GM04504 (cell line): Measurements from ENCODE around the gene HEXIM1.
"Not testable (repeated sequence)": the region's sequence is repeated elsewhere in the genome, so short reads cannot be mapped to it uniquely, and the experiment has no call there.

ENCODE experiments used
- DNase-seq: peaks from one replicate; pipeline ENCODE4 v3.0.0-alpha.2; 2012; ENCODE audit warnings: low read depth

HEXIM1 gene

DNA sequence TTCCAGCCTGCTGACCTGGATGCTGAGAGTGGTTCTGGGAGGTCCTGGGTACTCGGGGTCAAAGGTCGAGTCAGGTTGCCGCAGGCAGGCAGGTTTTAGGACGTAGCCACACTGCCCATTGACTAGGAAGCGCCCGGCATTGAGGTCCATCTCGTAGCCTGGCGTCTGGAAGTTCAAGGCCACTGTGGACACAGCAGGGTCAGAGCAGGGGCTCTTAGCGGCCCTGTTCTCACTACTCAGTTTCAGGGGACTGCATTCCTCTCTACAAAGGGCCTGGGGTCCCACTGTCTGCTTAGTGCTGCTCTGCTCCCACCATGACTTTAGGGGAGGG is 34.9 kb upstream of the HEXIM1 start:
- DNase-seq = no peak

DNA sequence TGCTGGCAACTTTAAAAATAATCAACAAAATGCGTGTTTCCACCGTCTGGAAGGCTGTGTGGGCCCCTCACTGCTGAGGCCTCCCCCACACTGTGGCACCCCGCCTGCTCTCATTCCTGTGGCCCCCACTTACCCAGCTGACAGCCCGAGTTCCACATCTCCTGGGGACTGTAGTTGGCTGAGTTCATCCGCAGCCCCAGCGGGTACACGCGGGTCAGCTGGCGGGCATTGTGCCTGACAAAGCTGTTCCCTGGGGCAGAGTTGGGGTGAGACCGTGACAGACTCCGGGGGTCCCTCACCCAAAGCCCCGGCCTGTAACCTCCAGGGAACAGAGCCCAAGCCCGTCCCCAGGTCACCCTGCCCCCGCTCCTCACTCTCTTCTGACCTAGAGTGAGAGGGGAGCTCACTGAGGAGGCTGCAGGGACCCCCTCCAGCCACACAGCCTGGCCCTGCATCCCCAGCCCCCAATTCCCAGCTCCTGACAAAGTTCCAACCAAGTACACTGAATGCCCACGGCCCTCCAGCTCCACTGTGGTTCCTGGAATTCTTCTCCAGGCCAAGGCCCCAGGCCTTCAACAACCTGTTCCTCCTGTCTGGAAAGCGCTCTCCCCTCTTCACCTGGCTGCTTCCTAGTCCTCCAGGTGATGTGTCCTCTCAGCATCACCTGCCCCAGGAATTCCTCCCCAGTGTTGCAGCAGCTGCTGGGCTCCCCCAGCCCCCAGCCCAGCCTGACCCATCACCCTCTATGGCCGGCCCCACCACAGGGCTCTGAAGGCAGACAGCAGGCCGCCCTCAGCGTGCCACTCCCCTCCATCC is 34.0 kb upstream of the HEXIM1 start:
- DNase-seq = no peak

DNA sequence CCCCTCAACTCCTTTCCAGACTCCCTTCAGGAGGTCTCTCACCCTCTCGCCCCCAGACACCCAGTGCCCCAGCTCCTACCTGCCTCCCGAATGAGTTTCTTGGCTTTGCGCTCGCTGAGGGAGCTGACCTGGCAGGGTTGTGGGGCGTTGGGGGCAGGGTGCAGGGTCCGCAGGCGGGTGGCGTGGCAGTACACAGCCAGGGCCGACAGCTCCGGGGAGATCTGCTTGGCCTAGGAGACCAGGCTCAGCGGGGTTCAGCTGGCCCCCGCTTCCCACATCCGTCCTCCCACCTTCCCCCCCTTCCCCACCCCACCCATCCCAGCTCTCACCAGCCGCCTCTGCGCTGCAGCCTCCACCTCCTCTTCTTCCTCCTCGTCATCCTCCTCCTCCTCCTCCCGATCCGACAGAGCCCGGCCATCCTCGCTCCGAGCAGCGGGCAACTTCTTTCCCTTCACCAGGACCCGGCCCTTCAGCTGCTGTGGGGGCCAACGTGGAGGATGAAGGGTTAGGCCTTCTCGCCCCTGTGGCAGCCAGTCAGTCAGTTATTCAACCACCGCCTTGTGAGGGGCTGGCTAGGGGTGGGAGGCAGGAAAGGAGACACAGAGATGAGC is 33.2 kb upstream of the HEXIM1 start:
- no peak for DNase-seq

DNA sequence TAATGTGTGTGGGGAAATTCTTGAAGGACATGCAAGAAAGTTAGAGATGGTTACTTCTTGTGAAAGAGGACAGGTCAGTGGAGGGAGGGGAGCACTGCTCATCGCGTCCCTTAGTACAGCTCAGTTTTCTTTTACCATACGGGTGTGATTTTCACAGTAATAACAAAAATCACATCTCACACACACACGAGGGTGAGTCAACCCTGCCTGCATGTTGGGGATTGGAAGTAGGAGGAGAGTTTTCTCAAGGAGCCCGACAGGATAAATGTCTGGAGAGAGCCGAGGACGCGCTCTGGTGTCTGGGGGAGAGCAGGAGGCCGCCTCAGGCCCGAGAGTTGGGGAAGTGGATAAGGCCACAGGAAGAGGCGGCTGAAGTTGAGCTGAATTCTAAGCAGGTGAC is 32.4 kb upstream of the HEXIM1 start:
- no peak for DNase-seq

DNA sequence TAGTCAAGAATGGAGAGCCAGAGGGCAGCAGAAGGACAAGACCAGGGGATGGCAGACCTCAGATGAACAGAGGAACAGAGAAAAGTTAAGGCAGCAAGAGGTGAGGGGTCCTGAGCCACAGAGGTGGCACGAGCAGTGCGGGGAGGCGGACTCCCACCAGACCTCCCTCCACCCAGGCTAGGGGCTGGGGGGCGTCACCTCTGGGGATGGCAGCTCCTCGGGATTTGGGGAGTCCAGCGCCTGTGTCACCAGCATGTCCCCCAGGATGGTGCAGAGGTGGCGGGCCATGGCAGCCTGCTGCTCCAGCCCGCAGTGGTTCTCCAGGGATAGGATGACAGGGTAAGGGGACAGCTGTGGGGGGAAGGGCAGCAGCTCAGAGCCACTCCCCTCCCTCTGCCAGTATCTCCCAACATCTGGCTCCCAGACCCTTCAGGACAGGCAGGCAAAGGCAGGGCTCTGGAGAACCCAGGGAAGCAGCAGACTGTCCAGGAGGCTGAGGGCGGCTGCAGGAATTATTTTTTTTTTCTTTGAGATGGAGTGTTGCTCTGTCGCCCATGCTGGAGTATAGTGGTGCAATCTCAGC is 31.8 kb upstream of the HEXIM1 start:
- DNase-seq = no peak

GRCh38 chr17:45117334-45117733 is 30.9 kb upstream of the HEXIM1 start:
- DNase-seq = no peak

GRCh38 chr17:45117848-45118646 is 30.2 kb upstream of the HEXIM1 start:
- DNase-seq = no peak

- no peak for DNase-seq
Measured at GRCh38 chr17:45118691-45119090, 29.6 kb upstream of the HEXIM1 start.

GRCh38 chr17:45119964-45120363 is 28.3 kb upstream of the HEXIM1 start:
- DNase-seq = no peak

GRCh38 chr17:45120558-45120957 is 27.7 kb upstream of the HEXIM1 start:
- no peak for DNase-seq

GRCh38 chr17:45121055-45121454 is 27.2 kb upstream of the HEXIM1 start:
- DNase-seq = no peak

DNA sequence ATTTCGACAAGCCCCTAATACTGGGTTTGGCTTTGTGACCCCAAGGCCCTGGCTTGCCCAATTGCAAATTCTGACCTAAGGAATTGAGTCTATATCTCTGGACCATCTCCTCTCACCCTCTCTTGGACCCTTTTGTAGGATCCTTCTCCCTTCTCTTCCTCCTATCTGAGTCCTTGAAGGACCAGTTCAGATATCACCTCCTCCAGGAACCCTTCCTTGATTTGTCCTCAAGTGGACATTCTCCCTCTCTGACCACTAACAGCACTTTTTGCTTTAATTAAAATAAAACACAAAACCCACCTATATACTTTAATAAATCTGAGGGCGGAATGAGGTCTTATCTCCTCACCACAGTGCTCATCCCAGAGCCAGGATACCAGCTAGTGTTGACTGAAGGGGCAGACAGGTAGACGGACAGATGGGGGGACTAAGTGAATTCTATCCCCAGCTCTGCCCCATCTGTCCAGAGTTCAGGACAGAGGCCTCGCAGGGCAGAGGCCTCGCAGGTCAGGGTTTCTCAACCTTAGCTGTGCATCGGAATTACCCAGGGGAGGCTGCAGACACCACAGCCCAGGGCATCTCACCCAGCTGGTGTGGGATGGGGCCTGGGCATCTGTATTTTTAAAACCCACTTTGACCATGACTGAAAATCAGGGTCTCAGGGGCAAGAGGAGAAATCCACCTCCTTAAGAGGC is 25.1 kb upstream of the HEXIM1 start:
- DNase-seq = no peak

- peak; percentile 76 for DNase-seq
Measured at GRCh38 chr17:45123930-45124796, 24.1 kb upstream of the HEXIM1 start.

DNA sequence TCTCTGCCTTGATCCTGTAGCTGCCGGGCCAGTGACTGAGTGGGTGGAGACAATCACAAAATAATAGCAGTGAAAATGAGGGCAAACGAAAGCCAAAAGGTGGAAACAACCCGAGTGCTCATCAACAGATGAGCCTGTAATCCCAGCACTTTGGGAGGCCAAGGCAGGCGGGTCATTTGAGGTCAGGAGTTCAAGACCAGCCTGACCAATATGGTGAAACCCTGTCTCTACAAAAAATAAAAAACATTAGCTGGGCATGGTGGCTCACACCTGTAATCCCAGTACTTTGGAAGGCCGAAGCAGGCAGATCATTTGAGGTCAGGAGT is 23.5 kb upstream of the HEXIM1 start:
- not testable (repeated sequence) for DNase-seq

GRCh38 chr17:45125509-45125908 is 22.8 kb upstream of the HEXIM1 start:
- DNase-seq = no peak

- no peak for DNase-seq
Measured at GRCh38 chr17:45127207-45127547, 21.1 kb upstream of the HEXIM1 start.

DNA sequence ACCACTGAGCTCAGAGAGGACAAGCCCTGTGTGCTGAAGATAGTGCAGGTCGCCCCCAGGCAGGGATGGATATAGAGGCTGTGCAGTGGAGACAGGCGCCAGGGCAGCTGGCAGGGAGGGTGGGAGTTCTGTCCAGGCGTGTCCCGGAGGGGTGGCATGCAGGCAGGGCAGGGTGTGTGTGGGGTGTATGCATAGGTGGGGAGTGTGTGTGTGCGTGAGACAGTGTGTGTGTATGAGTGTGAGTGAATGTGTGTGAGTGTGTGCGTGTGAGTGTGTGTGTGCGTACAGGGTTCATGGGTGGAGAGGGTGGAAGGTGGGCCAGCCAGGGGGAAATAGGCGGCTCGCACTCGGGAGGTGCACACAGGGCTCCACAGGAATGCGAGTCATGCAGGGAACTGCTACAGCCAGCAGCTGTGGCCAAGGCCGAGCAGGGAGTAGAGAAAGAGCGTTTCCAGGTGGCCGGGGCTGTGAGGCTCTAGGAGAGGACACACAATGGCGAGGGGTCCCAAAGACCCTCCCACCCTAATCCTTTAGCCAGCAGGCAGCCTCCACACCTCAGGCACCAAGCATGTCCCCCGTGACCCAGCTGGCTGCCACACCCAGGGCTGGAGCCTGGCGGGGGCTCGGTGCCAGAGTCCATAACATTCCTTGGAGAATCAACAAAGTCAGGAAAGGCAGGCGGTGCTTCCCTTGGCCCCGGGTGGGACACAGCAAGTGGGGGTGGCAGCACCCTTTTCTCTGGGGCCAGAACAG is 20.6 kb upstream of the HEXIM1 start:
- DNase-seq = peak; percentile 27

DNA sequence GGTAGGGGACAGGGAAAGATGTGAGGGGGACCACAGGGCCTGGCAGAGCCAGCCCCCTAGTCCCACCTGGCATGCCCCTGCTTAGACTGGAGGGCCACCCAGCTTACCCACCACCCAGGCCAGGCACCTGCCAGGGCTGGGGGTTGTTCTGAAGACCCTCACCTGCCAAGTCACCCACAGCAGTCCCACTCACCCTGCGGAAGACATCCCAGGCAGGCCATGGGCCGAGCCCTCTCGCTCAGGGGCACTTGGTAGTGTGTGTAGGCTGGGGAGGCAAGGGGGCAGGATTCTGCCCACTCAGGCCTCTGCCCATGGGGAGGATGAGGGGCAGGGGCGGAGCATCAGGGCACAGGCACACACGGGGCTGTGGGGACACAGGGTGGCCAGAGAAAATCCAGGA is 19.9 kb upstream of the HEXIM1 start:
- no peak for DNase-seq

DNA sequence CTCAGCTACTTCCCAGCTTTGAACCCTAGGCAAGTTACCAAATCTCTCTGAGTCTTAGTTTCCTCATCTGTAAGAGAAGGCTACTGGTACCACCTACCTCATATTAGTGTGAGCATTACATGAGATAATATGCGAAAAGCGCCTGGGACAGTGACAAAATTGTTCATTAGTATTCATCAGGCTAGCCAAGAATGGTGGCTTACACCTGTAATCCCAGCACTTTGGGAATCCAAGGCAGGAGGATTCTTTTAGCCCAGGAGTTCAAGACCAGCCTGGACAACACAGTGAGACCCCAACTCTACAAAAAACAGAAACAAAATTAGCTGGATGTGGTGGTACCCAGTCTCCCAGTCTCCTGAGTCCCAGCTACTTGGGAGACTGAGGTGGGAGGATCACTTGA is 19.3 kb upstream of the HEXIM1 start:
- no peak for DNase-seq

- DNase-seq = peak; percentile 42
Measured at GRCh38 chr17:45129426-45129939, 18.8 kb upstream of the HEXIM1 start.
